Epithelial cell of esophagus (primary cell): ENCODE results near the gene CHCT1.

ENCODE experiments used
- DNase-seq: peaks from one replicate; pipeline ENCODE4 v3.0.0; 2010; ENCODE audit warnings: low read depth
- H3K4me3 ChIP-seq: 2 replicates; pipeline ENCODE4 v1.5.1; 2011; ENCODE audit warnings: mild to moderate bottlenecking, low read length, control low read depth
- CTCF ChIP-seq: IDR thresholded peaks from 2 replicates; pipeline ENCODE4 v1.5.1; 2011; ENCODE audit warnings: low read depth, mild to moderate bottlenecking, low read length, control low read depth, inconsistent platforms; ENCODE audit not compliant: insufficient read depth; ENCODE audit errors: missing control alignments

Gene CHCT1

GRCh38 chr17:60451071-60451470 is 28.8 kb downstream of the CHCT1 start:
- no peak for TF ChIP-seq CTCF
- H3K4me3 ChIP-seq = no peak overlapping the region
- DNase-seq = no peak

GRCh38 chr17:60451965-60452364 is 29.7 kb downstream of the CHCT1 start:
- DNase-seq = no peak
- no peak overlapping the region for H3K4me3 ChIP-seq
- no peak for TF ChIP-seq CTCF

- TF ChIP-seq CTCF = no peak
- H3K4me3 ChIP-seq = no peak overlapping the region
- no peak for DNase-seq
Observed at GRCh38 chr17:60455378-60455777, 33.1 kb downstream of the CHCT1 start.

- DNase-seq = peak; percentile 17
- no peak overlapping the region for H3K4me3 ChIP-seq
- TF ChIP-seq CTCF = no peak
Observed at GRCh38 chr17:60457148-60457547, 34.9 kb downstream of the CHCT1 start.

GRCh38 chr17:60461584-60461983 is 39.3 kb downstream of the CHCT1 start:
- no peak overlapping the region for H3K4me3 ChIP-seq
- no peak for TF ChIP-seq CTCF
- no peak for DNase-seq

- no peak for DNase-seq
- TF ChIP-seq CTCF = no peak
- no peak overlapping the region for H3K4me3 ChIP-seq
Observed at GRCh38 chr17:60463157-60463835, 41.0 kb downstream of the CHCT1 start.

GRCh38 chr17:60464343-60464742 is 42.1 kb downstream of the CHCT1 start:
- no peak for TF ChIP-seq CTCF
- no peak overlapping the region for H3K4me3 ChIP-seq
- DNase-seq = no peak
